CD4-positive, CD25-positive, alpha-beta regulatory T cell (primary cell): ENCODE results near the gene ZNF358. TPM values are rescaled to one million over a fixed set of nuclear protein-coding genes. Genes with fewer than 3 reads are reported as not detected.
A peak's percentile ranks its signal among the peaks of the same experiment; 100 is the strongest.

Experiments
- ATAC-seq, 2 donors: fragments of 150-1000 bp; cut with Tn5 transposase; one replicate each; pipeline ENCODE4 v1.10.0; 2021; ENCODE audit warnings: low read depth in 2 of 2, moderate number of reproducible peaks in 2 of 2, moderate library complexity in 1 of 2
- DNase-seq, 3 donors: peaks; one replicate each; pipeline versions ENCODE4 v3.0.0 to v3.0.0-alpha.2; 2012 to 2022; ENCODE audit warnings: mixed read lengths in 1 of 3
- H3K27ac ChIP-seq: one replicate; pipeline ENCODE4 v1.7.0; 2013; ENCODE audit warnings: mild to moderate bottlenecking, low read length; ENCODE audit not compliant: insufficient read depth, poor library complexity, severe bottlenecking
- H3K27me3 ChIP-seq: one replicate; pipeline ENCODE4 v1.7.0; 2013; ENCODE audit warnings: low read length; ENCODE audit not compliant: control insufficient read depth, insufficient read depth
- H3K36me3 ChIP-seq: one replicate; pipeline ENCODE4 v1.7.0; 2013; ENCODE audit warnings: mild to moderate bottlenecking, low read length, moderate library complexity; ENCODE audit not compliant: control insufficient read depth, insufficient read depth
- H3K4me1 ChIP-seq: 2 replicates; pipeline ENCODE4 v1.7.0; 2013; ENCODE audit warnings: mild to moderate bottlenecking, low read length; ENCODE audit not compliant: insufficient read depth, control insufficient read depth, poor library complexity, severe bottlenecking
- H3K4me3 ChIP-seq: one replicate; pipeline ENCODE4 v1.7.0; 2013; ENCODE audit warnings: low read depth, mild to moderate bottlenecking, low read length, moderate library complexity
- H3K9me3 ChIP-seq, 2 experiments: 1 replicate in 1 of 2; 2 replicates in 1 of 2; pipeline ENCODE4 v1.7.0; 2013; ENCODE audit warnings: low read length in 2 of 2, mild to moderate bottlenecking in 1 of 2, moderate library complexity in 1 of 2; ENCODE audit not compliant: control insufficient read depth in 2 of 2
- H3K27ac Mint-ChIP-seq, 3 donors: one replicate each; pipeline ENCODE4 v1.8.0; 2020 to 2022; ENCODE audit warnings: mild to moderate bottlenecking in 3 of 3, mixed read lengths in 3 of 3, moderate library complexity in 2 of 3
- H3K27me3 Mint-ChIP-seq: one replicate; pipeline ENCODE4 v1.8.0; 2022; ENCODE audit warnings: mild to moderate bottlenecking, mixed read lengths
- H3K36me3 Mint-ChIP-seq: one replicate; pipeline ENCODE4 v1.8.0; 2020; ENCODE audit warnings: mixed read lengths
- H3K4me1 Mint-ChIP-seq, 4 donors: one replicate each; pipeline ENCODE4 v1.8.0; 2020 to 2022; ENCODE audit warnings: mixed read lengths in 4 of 4, mild to moderate bottlenecking in 1 of 4
- H3K4me3 Mint-ChIP-seq, 4 donors: one replicate each; pipeline ENCODE4 v1.8.0; 2020 to 2022; ENCODE audit warnings: mild to moderate bottlenecking in 4 of 4, mixed read lengths in 4 of 4, moderate library complexity in 3 of 4
- H3K9me3 Mint-ChIP-seq, 7 donors: one replicate each; pipeline ENCODE4 v1.8.0; 2020 to 2022; ENCODE audit warnings: mixed read lengths in 7 of 7, mild to moderate bottlenecking in 3 of 7, moderate library complexity in 2 of 7
- polyA plus RNA-seq, 4 donors: library from polyadenylated mRNA; unstranded; fragments of 300-500 nt; fragmentation: Illumina TruSeq; gene quantifications; one replicate each; pipeline ENCODE4 v1.2.3, GENCODE V29; 2021
- total RNA-seq: library from RNA; stranded (reverse); gene quantifications from one replicate; pipeline ENCODE4 v1.2.3, GENCODE V29; 2022

The ZNF358 gene
- total and polyA plus RNA-seq, 5 donors from 2014 or later, result 0.11 to 0.30 (median 0.22) TPM; not detected in 1

DNA sequence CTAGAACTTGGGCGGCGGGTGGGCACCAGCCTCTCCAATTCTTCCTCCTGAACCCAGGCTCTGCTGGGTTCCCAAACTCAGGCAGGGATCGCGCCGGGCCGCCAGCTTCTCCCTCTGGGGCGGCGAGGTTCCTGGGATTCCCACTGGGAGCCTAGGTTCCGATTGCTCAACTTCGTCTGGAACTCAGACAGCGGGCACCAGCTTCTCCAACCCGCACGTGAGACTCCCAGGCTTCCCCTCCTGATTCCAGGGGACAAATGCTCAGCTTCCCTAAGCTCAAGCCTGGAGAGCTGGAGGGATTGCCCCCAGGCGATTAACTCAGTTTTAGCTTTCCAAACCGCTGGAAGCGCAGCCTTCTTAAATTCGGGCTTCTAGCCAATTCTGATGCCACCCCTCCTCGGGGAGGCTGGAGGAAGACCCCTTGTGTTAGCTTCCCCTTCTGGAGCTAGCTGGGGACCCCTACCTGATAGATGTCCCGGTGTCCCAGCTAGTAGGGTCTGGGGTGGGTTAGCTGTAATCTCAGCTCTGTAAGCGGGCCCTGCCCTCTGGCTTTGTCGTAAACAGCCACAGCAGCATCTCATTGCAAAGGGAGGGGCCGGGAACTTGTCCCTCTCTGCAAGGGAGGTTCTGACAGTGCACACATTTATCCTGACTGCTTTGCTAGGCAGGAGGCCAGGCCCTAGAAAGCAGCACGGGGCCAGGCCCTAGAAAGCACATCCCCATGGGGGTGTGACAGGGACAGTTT, 7.2 kb downstream of the ZNF358 start:
- Histone ChIP-seq H3K36me3 (peaks cover 3% of the 10 kb centered on the region), H3K4me3 (peak overlapping the region; percentile 49)
- H3K27me3 Mint-ChIP-seq, result peaks cover 8% of the 10 kb centered on the region

DNA sequence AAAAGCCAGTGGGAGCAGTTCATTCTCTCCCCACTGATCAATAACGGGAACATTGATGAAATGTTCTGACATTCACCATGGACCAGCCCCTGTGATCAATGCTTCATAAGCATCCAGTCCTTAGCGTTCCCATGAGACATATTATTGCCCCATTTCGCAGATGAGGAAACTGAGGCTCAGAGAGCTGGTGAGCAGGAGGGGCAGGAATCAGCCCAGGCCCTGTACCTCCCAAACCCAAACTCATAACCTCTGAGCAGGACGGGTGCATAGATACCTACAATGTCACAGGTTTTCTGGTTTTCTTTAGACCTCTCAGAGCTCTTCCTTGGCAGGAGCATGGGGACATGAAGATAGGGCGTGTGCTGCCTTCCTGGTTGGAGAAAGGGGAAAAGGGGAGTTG, 8.6 kb downstream of the ZNF358 start:
- Mint-ChIP-seq H3K4me1 (peaks cover 4 to 19% (median 12%) of the 10 kb centered on the region in 4 donors), H3K27me3 (peaks cover 4% of the 10 kb centered on the region), H3K9me3 (peaks cover 0 to 1% (median 0%) of the 10 kb centered on the region in 7 donors), H3K36me3 (no peaks in the 10 kb centered on the region), H3K27ac (no peak overlapping the region), H3K4me3 (peak overlapping the region in 1 of 4 donors; percentile 96)
- DNase-seq (no peak), ATAC-seq (no peak)
- H3K27me3 ChIP-seq, result no peaks in the 10 kb centered on the region
- no peak overlapping the region for H3K4me3 ChIP-seq
- H3K27ac ChIP-seq, result no peak overlapping the region
- H3K9me3 ChIP-seq, result no peaks in the 10 kb centered on the region
- H3K36me3 ChIP-seq, result peaks cover 3% of the 10 kb centered on the region
- H3K4me1 ChIP-seq, result peaks cover 16% of the 10 kb centered on the region

More for the DNA sequence above, 7.2 kb downstream of the ZNF358 start:
- H3K27me3 ChIP-seq, result no peaks in the 10 kb centered on the region
- Mint-ChIP-seq H3K4me3 (peak overlapping the region; percentile 73 to 96 (median 76)), H3K27ac (no peak overlapping the region), H3K36me3 (no peaks in the 10 kb centered on the region), H3K9me3 (peaks cover 0 to 1% (median 0%) of the 10 kb centered on the region in 7 donors), H3K4me1 (peaks cover 4 to 19% (median 12%) of the 10 kb centered on the region in 4 donors)
- no peak overlapping the region for H3K27ac ChIP-seq
- H3K9me3 ChIP-seq, result no peaks in the 10 kb centered on the region
- ATAC-seq, result no peak
- H3K4me1 ChIP-seq, result peaks cover 16% of the 10 kb centered on the region
- no peak for DNase-seq

DNA sequence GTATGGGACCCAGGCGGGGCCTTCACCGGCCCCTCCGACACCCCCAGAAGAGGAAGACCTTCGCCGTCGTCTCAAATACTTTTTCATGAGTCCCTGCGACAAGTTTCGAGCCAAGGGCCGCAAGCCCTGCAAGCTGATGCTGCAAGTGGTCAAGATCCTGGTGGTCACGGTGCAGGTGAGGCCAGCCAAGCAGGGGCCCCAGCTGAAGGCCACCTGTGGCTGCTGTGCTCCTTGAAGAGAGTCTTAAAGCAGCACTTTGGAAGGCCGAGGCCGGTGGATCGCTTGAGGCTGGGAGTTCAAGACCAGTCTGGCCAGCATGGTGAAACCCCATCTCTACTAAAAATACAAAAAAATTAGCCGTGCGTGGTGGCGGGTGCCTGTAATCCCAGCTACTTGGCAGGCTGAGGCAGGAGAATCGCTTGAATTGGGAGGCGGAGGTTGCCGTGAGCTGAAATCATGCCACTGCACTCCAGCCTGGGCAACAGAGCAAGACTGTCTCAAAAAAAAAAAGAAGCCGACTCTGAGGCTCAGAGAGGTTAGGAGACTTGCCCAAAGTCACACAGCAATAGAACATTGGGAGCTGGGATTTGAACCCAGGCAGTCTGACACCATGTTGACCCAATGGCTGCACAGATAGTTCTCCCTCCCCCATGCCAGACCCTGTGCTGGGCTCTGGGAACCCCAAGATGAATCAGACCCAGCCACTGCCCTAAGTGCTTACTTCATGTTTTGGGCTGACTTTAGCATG, 9.3 kb downstream of the ZNF358 start:
- Mint-ChIP-seq H3K9me3 (peaks cover 0 to 1% (median 0%) of the 10 kb centered on the region in 7 donors), H3K4me3 (no peak overlapping the region), H3K36me3 (peaks cover under 1% of the 10 kb centered on the region), H3K4me1 (peaks cover 4 to 19% (median 12%) of the 10 kb centered on the region in 4 donors), H3K27me3 (peaks cover 4% of the 10 kb centered on the region), H3K27ac (no peak overlapping the region)
- Histone ChIP-seq H3K4me1 (peaks cover 16% of the 10 kb centered on the region), H3K36me3 (peaks cover 3% of the 10 kb centered on the region), H3K27me3 (no peaks in the 10 kb centered on the region), H3K9me3 (no peaks in the 10 kb centered on the region), H3K4me3 (no peak overlapping the region), H3K27ac (no peak overlapping the region)
- no peak for ATAC-seq
- DNase-seq, result no peak

DNA sequence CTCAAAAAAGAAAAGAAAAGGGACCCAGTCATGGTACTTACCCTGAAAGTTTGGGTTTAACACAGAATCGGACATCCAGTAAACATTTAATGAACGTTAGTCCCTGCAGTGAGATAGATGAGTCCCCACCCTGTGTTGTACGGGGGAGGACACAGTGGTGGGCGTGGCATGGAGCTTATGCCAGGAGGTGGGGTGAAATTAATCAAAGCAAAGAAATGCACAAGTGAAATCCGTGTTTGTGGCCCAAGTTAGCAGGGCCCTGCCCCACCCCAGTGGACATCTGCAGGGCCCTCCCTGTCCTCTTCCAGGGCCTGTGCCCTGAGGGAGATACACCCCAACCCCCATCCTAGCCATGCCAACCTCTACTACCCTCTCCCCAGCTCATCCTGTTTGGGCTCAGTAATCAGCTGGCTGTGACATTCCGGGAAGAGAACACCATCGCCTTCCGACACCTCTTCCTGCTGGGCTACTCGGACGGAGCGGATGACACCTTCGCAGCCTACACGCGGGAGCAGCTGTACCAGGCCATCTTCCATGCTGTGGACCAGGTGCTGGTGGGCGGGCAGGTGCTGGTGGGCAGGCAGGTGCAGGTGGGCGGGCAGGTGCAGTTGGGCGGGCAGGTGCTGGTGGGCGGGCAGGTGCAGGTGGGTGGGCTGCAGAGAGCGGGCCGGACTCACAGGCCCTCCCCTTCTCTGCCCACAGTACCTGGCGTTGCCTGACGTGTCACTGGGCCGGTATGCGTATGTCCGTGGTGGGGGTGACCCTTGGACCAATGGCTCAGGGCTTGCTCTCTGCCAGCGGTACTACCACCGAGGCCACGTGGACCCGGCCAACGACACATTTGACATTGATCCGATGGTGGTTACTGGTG, 10.4 kb downstream of the ZNF358 start:
- peaks cover 4 to 14% (median 10%) of the 10 kb centered on the region in 4 donors for H3K4me1 Mint-ChIP-seq
- no peaks in the 10 kb centered on the region for H3K27me3 ChIP-seq
- no peaks in the 10 kb centered on the region for H3K9me3 ChIP-seq
- peak overlapping the region in 1 of 3 donors; percentile 92 for H3K27ac Mint-ChIP-seq
- no peak overlapping the region for H3K4me3 Mint-ChIP-seq
- H3K9me3 Mint-ChIP-seq, result peaks cover 0 to 1% (median 0%) of the 10 kb centered on the region in 7 donors
- no peaks in the 10 kb centered on the region for H3K27me3 Mint-ChIP-seq
- peaks cover 3% of the 10 kb centered on the region for H3K36me3 Mint-ChIP-seq
- H3K4me3 ChIP-seq, result no peak overlapping the region
- no peak overlapping the region for H3K27ac ChIP-seq
- peaks cover 5% of the 10 kb centered on the region for H3K36me3 ChIP-seq
- DNase-seq (no peak), ATAC-seq (no peak)
- H3K4me1 ChIP-seq, result peaks cover 16% of the 10 kb centered on the region

DNA sequence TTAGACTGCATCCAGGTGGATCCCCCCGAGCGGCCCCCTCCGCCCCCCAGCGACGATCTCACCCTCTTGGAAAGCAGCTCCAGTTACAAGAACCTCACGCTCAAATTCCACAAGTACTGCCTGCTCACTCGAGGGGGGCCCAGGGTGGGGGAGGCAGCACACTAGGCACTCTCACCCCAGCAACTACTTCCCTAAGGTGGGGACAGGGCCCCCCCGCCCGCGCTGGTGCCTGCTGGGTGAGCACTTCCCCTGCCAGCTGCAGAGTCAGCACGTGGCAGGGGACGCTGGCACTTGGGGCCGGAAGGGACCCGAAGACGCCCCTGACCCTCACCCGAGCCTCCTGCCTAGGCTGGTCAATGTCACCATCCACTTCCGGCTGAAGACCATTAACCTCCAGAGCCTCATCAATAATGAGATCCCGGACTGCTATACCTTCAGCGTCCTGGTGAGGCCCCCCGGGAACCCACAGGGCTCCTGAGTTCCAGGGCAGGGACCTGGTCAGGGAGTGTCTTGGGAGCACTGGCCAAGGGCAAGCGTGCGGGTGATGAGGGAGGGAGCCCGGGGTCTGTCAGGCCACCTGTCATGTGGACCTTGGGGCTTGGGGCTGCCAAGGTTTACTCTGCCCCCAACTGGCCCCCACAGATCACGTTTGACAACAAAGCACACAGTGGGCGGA, 11.8 kb downstream of the ZNF358 start:
- ATAC-seq (no peak), DNase-seq (no peak)
- Mint-ChIP-seq H3K27me3 (no peaks in the 10 kb centered on the region), H3K4me3 (no peak overlapping the region), H3K9me3 (no peaks in the 10 kb centered on the region), H3K36me3 (peaks cover 7% of the 10 kb centered on the region), H3K27ac (no peak overlapping the region), H3K4me1 (peaks cover 0 to 7% (median 3%) of the 10 kb centered on the region in 4 donors)
- H3K27ac ChIP-seq, result no peak overlapping the region
- H3K4me3 ChIP-seq, result no peak overlapping the region
- H3K4me1 ChIP-seq, result peaks cover 10% of the 10 kb centered on the region
- no peaks in the 10 kb centered on the region for H3K27me3 ChIP-seq
- H3K36me3 ChIP-seq, result peaks cover 5% of the 10 kb centered on the region
- H3K9me3 ChIP-seq, result no peaks in the 10 kb centered on the region

DNA sequence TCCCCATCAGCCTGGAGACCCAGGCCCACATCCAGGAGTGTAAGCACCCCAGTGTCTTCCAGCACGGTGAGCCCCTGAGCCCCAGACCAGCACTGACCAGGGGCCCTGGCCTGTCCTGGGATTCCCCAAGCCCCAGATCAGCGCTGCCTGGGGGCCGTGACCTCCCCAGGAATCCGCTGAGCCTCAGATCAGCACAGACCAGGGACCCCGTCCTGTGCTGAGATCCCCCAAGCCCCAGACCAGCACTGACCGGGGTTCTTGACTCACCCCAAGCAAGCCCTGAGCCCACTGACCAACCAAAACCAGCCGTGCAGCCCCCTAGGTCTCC, 12.3 kb downstream of the ZNF358 start:
- Histone ChIP-seq H3K27ac (no peak overlapping the region), H3K27me3 (no peaks in the 10 kb centered on the region), H3K9me3 (no peaks in the 10 kb centered on the region), H3K4me3 (no peak overlapping the region), H3K4me1 (peaks cover 6% of the 10 kb centered on the region), H3K36me3 (peaks cover 5% of the 10 kb centered on the region)
- Mint-ChIP-seq H3K4me3 (peak overlapping the region in 1 of 4 donors; percentile 38), H3K4me1 (peaks cover 0 to 9% (median 4%) of the 10 kb centered on the region in 4 donors), H3K27me3 (no peaks in the 10 kb centered on the region), H3K27ac (no peak overlapping the region), H3K9me3 (no peaks in the 10 kb centered on the region), H3K36me3 (peaks cover 7% of the 10 kb centered on the region)
- ATAC-seq (no peak), DNase-seq (no peak)
